ENCODE results near the gene C18orf54. TPM values are rescaled to one million over a fixed set of nuclear protein-coding genes. Genes with fewer than 3 reads are reported as not detected.

C18orf54 gene
- polyA plus RNA-seq, 2 of the 4 experiments (the other 2 are of a cell fraction), result 2.8 to 6.5 TPM

GRCh38 chr18:54416436-54416835, 58.7 kb downstream of the C18orf54 start:
- Histone ChIP-seq H3K4me3 (no peak overlapping the region), H3K27ac (no peak overlapping the region), H3K4me2 (no peak overlapping the region), H3K4me1 (no peaks in the 10 kb centered on the region), H3K9me3 (no peaks in the 10 kb centered on the region)
- ChIA-PET POLR2A (no interaction called here), CTCF (interaction anchor here (1.1 to 1.6 kb wide), 2 partner anchors 24 to 254 kb away, joined by 3 to 4 read pairs; no protein-coding TSS in a partner anchor)
- FAIRE-seq (no peak), DNase-seq (ENCODE audit: low read depth in 1 of 2, low spot score in 1 of 2) (no peak), ATAC-seq (no peak)
- 62% methylated on average over 3 of the region's 3 CpGs for WGBS (ENCODE audit: missing lambda C conversion rate)
- no peak for TF ChIP-seq MYC (IDR thresholded peaks at IDR 0.05; ENCODE audit: borderline replicate concordance, low read length)
- TF ChIP-seq USF2 (IDR thresholded peaks at IDR 0.05), result no peak
- TF ChIP-seq POLR2AphosphoS2 (conservative IDR thresholded peaks at IDR 0.05; ENCODE audit: low read length), result no peak
- no peak for TF ChIP-seq MAX (IDR thresholded peaks at IDR 0.05)
- no peak for TF ChIP-seq JUN (IDR thresholded peaks at IDR 0.05)
- no peak for TF ChIP-seq HOXA7 (CRISPR knock-in tag; IDR thresholded peaks at IDR 0.05)

GRCh38 chr18:54423831-54424230, 66.1 kb downstream of the C18orf54 start:
- CTCF ChIA-PET, result no interaction called here
- TF ChIP-seq CBX2 (IDR thresholded peaks at IDR 0.05; ENCODE audit: borderline replicate concordance, low read depth), result no peak
- TF ChIP-seq KDM5A (IDR thresholded peaks at IDR 0.05), result no peak
- no peak for TF ChIP-seq RARB (CRISPR knock-in tag; IDR thresholded peaks at IDR 0.05)
- no peak for TF ChIP-seq FOSL2 (IDR thresholded peaks at IDR 0.05)
- no peak for TF ChIP-seq FOSL2 (CRISPR knock-in tag; IDR thresholded peaks at IDR 0.05)
- TF ChIP-seq MAZ (IDR thresholded peaks at IDR 0.05; ENCODE audit: borderline replicate concordance, low read depth, low read length), result no peak
- no peak for TF ChIP-seq HDAC2 (IDR thresholded peaks at IDR 0.05)
- no peak for TF ChIP-seq HOXB13 (CRISPR knock-in tag; IDR thresholded peaks at IDR 0.05; ENCODE audit: low read depth)
- TF ChIP-seq TP53 (CRISPR knock-in tag; IDR thresholded peaks at IDR 0.05), result no peak
- no peak for TF ChIP-seq USF2 (IDR thresholded peaks at IDR 0.05)
- no peak for TF ChIP-seq CHD4 (IDR thresholded peaks at IDR 0.05; ENCODE audit: borderline replicate concordance)
- TF ChIP-seq BHLHE40 (IDR thresholded peaks at IDR 0.05; ENCODE audit: low read depth, low read length), result no peak
- TF ChIP-seq KDM1A (IDR thresholded peaks at IDR 0.05; ENCODE audit: low read depth), result no peak
- no peak for TF ChIP-seq GATA3 (IDR thresholded peaks at IDR 0.05; ENCODE audit: borderline replicate concordance)
- no peak for TF ChIP-seq FOSB (CRISPR knock-in tag; IDR thresholded peaks at IDR 0.05)
- no peak for TF ChIP-seq HMGXB4 (CRISPR knock-in tag; IDR thresholded peaks at IDR 0.05; ENCODE audit: borderline replicate concordance)
- no peak for TF ChIP-seq RNF2 (IDR thresholded peaks at IDR 0.05; ENCODE audit: borderline replicate concordance, low read depth)
- POLR2A ChIA-PET, result no interaction called here
- Histone ChIP-seq H3K9me3 (no peaks in the 10 kb centered on the region), H3K4me2 (no peak overlapping the region), H3K27ac (no peak overlapping the region), H3K4me3 (no peak overlapping the region), H3K4me1 (no peaks in the 10 kb centered on the region)
- no peak for DNase-seq (ENCODE audit: low read depth in 1 of 2, low spot score in 1 of 2)
- no peak for ATAC-seq
- no peak for FAIRE-seq
- 12% methylated on average over 2 of the region's 2 CpGs for WGBS (ENCODE audit: missing lambda C conversion rate)
